Caco-2 (cell line): ENCODE measurements around the gene C9orf85. TPM values are rescaled to one million over a fixed set of nuclear protein-coding genes. Genes with fewer than 3 reads are reported as not detected.

Source experiments
- BruUV-seq: library from RNA; stranded (reverse); fragments of 400-500 nt; replicated peaks from 2 replicates; lab custom pipeline; 2021; lab: Mats Ljungman, UMichigan
- CTCF ChIA-PET: fragments of 300-600 bp; sonication (Branson Sonifier 250); formaldehyde crosslinking; loops from one replicate; lab custom pipeline; 2022; ENCODE audit warnings: antibody characterized with exemption; lab: Charles Lee
- POLR2A ChIA-PET: fragments of 300-600 bp; sonication (Branson Sonifier 250); formaldehyde crosslinking; loops from one replicate; lab custom pipeline; 2022; ENCODE audit warnings: antibody characterized with exemption; lab: Charles Lee
- DNase-seq, 2 experiments: peaks; one replicate each; pipeline versions ENCODE4 v3.0.0 to v3.0.0-alpha.2; 2020 to 2022
- H3K27me3 ChIP-seq: replicated peaks from 2 replicates; pipeline ENCODE4 v1.6.0; 2011; ENCODE audit warnings: low read length; ENCODE audit not compliant: control insufficient read depth, insufficient read depth
- H3K36me3 ChIP-seq: 2 replicates; pipeline ENCODE4 v1.5.1; 2011; ENCODE audit warnings: low read length; ENCODE audit not compliant: control insufficient read depth, insufficient read depth
- H3K4me1 ChIP-seq: fragments of 250-450 bp; sonication (Bioruptor Pico); 2 replicates; pipeline ENCODE4 v1.5.1; 2020; ENCODE audit warnings: mild to moderate bottlenecking
- H3K4me3 ChIP-seq: 2 replicates; pipeline ENCODE4 v1.5.1; 2011; ENCODE audit warnings: low read depth, mild to moderate bottlenecking, control low read depth, low read length
- H3K9me3 ChIP-seq: fragments of 250-450 bp; sonication (Bioruptor Pico); 2 replicates; pipeline ENCODE4 v1.5.1; 2020; ENCODE audit warnings: mild to moderate bottlenecking, moderate library complexity
- H3K27ac Mint-ChIP-seq: one replicate; pipeline ENCODE4 v1.8.0; 2022; ENCODE audit warnings: mixed read lengths; ENCODE audit not compliant: unreplicated experiment
- H3K27me3 Mint-ChIP-seq: one replicate; pipeline ENCODE4 v1.8.0; 2022; ENCODE audit warnings: mixed read lengths; ENCODE audit not compliant: insufficient read depth, unreplicated experiment
- H3K36me3 Mint-ChIP-seq: one replicate; pipeline ENCODE4 v1.8.0; 2022; ENCODE audit warnings: mild to moderate bottlenecking, mixed read lengths; ENCODE audit not compliant: insufficient read depth, unreplicated experiment
- H3K4me1 Mint-ChIP-seq: one replicate; pipeline ENCODE4 v1.8.0; 2022; ENCODE audit warnings: low read depth, mixed read lengths; ENCODE audit not compliant: unreplicated experiment
- H3K4me3 Mint-ChIP-seq: one replicate; pipeline ENCODE4 v1.8.0; 2022; ENCODE audit warnings: mild to moderate bottlenecking, moderate library complexity, mixed read lengths; ENCODE audit not compliant: unreplicated experiment
- H3K9me3 Mint-ChIP-seq: one replicate; pipeline ENCODE4 v1.8.0; 2022; ENCODE audit warnings: mixed read lengths; ENCODE audit not compliant: unreplicated experiment
- CTCF ChIP-seq, 2 experiments: fragments of 200-600 bp in 1 of 2; IDR thresholded peaks; 1 replicate in 1 of 2; 2 replicates in 1 of 2; pipeline versions ENCODE4 v1.5.1 to v1.8.0; 2011 to 2022; ENCODE audit warnings: antibody characterized with exemption in 1 of 2, control low read depth in 1 of 2, inconsistent platforms in 1 of 2, low read depth in 1 of 2, low read length in 1 of 2, mild to moderate bottlenecking in 1 of 2, moderate library complexity in 1 of 2; ENCODE audit not compliant: insufficient read depth in 1 of 2, severe bottlenecking in 1 of 2, unreplicated experiment in 1 of 2
- intact Hi-C: fragments of 100-400 bp; cut with micrococcal nuclease; formaldehyde crosslinking; loops from one replicate; pipeline ENCODE4 v1.10.0; 2022; ENCODE audit not compliant: unreplicated experiment
- total RNA-seq: library from RNA; stranded (reverse); gene quantifications from 2 replicates; pipeline ENCODE4 v1.2.3, GENCODE V29; 2022

Gene C9orf85
- total RNA-seq, 1 experiment from 2014 or later: 2.4 TPM

DNA sequence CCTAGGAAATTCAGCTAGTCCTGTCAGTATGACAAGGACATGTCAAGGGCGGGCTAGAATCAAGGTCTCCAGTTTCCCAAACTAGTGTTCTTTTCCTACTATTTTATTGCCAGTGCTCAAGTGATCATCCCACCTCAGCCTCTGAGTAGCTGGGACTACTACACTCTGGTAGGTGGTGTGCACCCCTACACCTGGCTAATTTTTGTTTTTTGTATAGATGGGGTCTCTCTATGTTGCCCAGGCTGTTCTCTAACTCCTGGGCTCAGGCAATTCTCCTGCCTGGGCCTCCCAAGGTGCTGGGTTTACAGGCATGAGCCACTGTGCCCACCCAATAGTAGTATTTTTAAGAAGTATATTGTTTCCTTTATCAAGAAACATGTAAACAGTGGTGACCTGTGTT lies 54.0 kb downstream of the C9orf85 start:
- H3K27ac Mint-ChIP-seq: no peak overlapping the region
- H3K4me1 Mint-ChIP-seq: no peaks in the 10 kb centered on the region
- H3K4me1 ChIP-seq: no peaks in the 10 kb centered on the region
- POLR2A ChIA-PET: no interaction called here
- H3K9me3 Mint-ChIP-seq: no peaks in the 10 kb centered on the region
- H3K4me3 ChIP-seq: no peak overlapping the region
- CTCF ChIA-PET: no interaction called here
- no peaks in the 10 kb centered on the region for H3K27me3 Mint-ChIP-seq
- H3K4me3 Mint-ChIP-seq: no peak overlapping the region
- intact Hi-C loops: no loop called here
- H3K9me3 ChIP-seq: no peaks in the 10 kb centered on the region
- no peaks in the 10 kb centered on the region for H3K36me3 Mint-ChIP-seq
- H3K27me3 ChIP-seq: no peaks in the 10 kb centered on the region
- TF ChIP-seq CTCF (IDR thresholded peaks at IDR 0.05; ENCODE audit: insufficient read depth in 1 of 2, low read depth in 1 of 2, low read length in 1 of 2, severe bottlenecking in 1 of 2, unreplicated experiment in 1 of 2): no peak
- no peak for DNase-seq
- no peaks in the 10 kb centered on the region for H3K36me3 ChIP-seq
- BruUV-seq: no TSS peak

- ChIA-PET POLR2A (no interaction called here), CTCF (no interaction called here)
- Mint-ChIP-seq H3K9me3 (no peaks in the 10 kb centered on the region), H3K36me3 (no peaks in the 10 kb centered on the region), H3K27me3 (no peaks in the 10 kb centered on the region), H3K27ac (no peak overlapping the region), H3K4me3 (no peak overlapping the region), H3K4me1 (no peaks in the 10 kb centered on the region)
- no peak for DNase-seq
- Histone ChIP-seq H3K4me3 (no peak overlapping the region), H3K9me3 (no peaks in the 10 kb centered on the region), H3K27me3 (no peaks in the 10 kb centered on the region), H3K4me1 (no peaks in the 10 kb centered on the region), H3K36me3 (no peaks in the 10 kb centered on the region)
- no TSS peak for BruUV-seq
- no peak for TF ChIP-seq CTCF (IDR thresholded peaks at IDR 0.05; ENCODE audit: insufficient read depth in 1 of 2, low read depth in 1 of 2, low read length in 1 of 2, severe bottlenecking in 1 of 2, unreplicated experiment in 1 of 2)
- intact Hi-C loops: no loop called here
These were observed 55.2 kb downstream of the C9orf85 start for GRCh38 chr9:71966601-71967000.

- POLR2A ChIA-PET: no interaction called here
- BruUV-seq: no TSS peak
- no peak overlapping the region for H3K4me3 ChIP-seq
- H3K27ac Mint-ChIP-seq: no peak overlapping the region
- no peaks in the 10 kb centered on the region for H3K36me3 ChIP-seq
- no peak for DNase-seq
- intact Hi-C loops: no loop called here
- no peaks in the 10 kb centered on the region for H3K36me3 Mint-ChIP-seq
- no peaks in the 10 kb centered on the region for H3K27me3 Mint-ChIP-seq
- no peak overlapping the region for H3K4me3 Mint-ChIP-seq
- H3K9me3 ChIP-seq: no peaks in the 10 kb centered on the region
- CTCF ChIA-PET: no interaction called here
- no peaks in the 10 kb centered on the region for H3K9me3 Mint-ChIP-seq
- no peak for TF ChIP-seq CTCF (IDR thresholded peaks at IDR 0.05; ENCODE audit: insufficient read depth in 1 of 2, low read depth in 1 of 2, low read length in 1 of 2, severe bottlenecking in 1 of 2, unreplicated experiment in 1 of 2)
- H3K4me1 ChIP-seq: no peaks in the 10 kb centered on the region
- H3K4me1 Mint-ChIP-seq: no peaks in the 10 kb centered on the region
- H3K27me3 ChIP-seq: no peaks in the 10 kb centered on the region
These were observed 57.2 kb downstream of the C9orf85 start for GRCh38 chr9:71968541-71969090.
